ENCODE measurements around the gene RPS26.

The RPS26 gene

DNA sequence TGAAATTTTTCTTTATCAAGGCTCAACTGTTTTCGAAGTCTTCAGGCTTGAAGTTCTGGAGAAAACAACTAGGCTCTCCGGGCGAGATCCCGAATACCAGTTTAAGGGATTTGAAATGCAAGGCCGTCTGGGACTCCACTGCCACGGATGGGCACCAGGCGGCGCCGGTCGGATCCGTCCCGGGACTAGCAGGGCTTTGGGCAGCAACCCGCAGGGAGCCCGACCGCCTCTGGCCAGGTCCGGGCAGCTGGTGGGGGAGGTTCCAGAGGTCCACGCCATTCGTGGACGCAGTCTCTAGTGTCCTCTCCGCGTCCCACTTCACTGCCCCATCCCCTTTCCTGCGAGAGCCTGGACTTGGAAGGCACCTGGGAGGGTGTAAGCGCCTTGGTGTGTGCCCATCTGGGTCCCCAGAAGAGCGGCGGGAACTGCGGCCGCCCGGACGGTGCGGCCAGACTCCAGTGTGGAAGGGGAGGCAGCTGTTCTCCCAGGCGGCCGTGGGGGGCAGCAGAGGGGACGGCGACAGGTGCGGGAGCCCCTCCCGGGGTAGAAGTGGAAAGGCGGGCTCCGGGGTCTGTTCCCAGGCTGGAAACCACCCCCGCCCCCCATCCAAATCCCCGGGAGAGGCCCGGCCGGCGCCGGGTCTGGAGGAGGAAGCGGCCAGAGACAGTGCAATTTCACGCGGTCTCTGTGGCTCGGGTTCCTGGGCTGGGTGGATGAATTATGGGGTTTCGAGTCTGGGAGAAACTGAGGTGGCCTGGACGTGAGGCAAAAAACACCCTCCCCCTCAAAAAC lies 37.4 kb downstream of the RPS26 start:
- DNase-seq = peak; percentile 84

- peak; percentile 88 for DNase-seq
These were observed 38.2 kb downstream of the RPS26 start, which contains the start of gene ERBB3 for GRCh38 chr12:56079723-56080555. Gene ERBB3 (plus strand): TSS chr12:56080165. CDS start chr12:56080301, 136 bp downstream.

DNA sequence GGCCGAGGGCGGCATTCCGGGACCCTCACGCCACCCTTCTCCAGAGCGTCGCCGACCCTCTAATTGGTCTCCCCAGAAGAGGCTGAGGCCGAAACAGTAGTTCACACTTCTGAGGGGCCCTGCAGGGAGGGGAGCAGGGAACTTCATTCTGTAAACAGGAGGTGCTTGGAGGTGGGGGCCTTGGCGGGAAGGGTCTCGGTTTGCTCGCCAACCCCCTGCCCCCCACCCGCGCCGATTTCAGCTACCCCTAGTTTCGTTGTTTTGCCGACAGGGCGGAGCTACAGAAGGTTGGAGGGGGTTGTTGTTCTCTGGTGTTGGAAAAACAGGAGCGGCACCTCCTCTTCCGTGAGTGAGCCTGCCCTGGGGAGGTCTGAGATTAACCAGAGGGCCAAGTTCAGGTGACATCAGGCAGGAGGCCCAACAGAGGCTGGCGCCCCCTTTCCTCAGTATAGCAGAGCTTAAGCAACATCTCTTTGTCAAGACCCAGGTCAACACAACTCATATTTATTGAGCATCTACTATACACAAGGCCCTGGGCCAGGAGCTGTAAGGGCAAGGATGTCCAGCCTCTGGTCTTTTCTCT lies 38.9 kb downstream of the RPS26 start:
- DNase-seq = no peak

DNA sequence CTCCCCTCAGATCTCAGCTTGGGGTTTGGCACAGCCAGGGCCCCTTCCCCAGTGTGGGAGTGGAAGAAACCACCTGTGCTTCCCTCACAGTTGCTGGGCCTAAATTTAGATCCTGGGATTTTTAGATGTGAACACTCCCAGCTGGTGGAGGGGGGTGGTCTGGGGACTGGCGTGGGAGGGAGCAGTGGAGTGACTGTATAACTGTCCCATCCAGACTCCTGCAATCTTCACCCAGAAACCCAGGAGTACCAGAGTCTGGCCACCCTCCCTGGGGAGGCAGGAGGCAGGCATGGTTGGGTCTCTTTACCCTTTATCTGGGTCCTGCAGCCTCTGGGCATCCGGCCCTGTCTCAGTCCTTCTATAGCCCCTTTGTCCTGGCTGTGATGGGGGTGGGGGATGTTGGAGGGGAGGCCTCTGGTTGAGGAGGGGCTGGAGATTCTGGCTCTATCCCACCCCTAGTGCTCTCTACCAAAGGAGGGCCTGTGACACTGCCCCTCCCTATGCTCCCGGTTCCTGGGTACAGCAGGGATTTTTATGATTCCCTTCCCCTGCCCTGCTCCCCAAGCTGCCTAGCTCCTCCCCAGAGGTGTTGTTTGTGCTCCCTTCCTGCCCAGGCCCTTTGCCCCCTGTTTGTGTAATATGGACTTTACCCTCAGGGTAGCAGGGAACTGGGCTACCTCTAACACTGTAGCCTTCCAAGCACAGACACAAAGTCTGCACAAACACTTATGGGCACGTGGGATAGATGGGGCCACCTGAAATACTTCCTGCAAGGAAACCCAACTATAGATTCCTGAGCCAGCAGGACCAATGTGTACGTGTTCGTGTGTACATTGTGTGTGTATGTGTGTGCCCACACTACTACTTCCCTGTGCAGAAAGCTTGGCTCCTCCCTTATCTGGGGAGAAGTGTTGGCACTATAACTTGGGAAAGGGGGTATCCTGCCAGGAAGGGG lies 40.0 kb downstream of the RPS26 start:
- no peak for DNase-seq

GRCh38 chr12:56082382-56082781 lies 40.7 kb downstream of the RPS26 start:
- no peak for DNase-seq

- DNase-seq = no peak
These were observed 41.2 kb downstream of the RPS26 start for GRCh38 chr12:56082967-56083366.

- no peak for DNase-seq
These were observed 43.3 kb downstream of the RPS26 start for GRCh38 chr12:56084958-56085543.

GRCh38 chr12:56086096-56086495 lies 44.4 kb downstream of the RPS26 start:
- DNase-seq = peak; percentile 36

GRCh38 chr12:56086608-56087007 lies 44.9 kb downstream of the RPS26 start:
- no peak for DNase-seq

GRCh38 chr12:56087220-56087619 lies 45.5 kb downstream of the RPS26 start:
- peak; percentile 57 for DNase-seq
